ENCODE results near the gene SSH2.

The SSH2 gene

DNA sequence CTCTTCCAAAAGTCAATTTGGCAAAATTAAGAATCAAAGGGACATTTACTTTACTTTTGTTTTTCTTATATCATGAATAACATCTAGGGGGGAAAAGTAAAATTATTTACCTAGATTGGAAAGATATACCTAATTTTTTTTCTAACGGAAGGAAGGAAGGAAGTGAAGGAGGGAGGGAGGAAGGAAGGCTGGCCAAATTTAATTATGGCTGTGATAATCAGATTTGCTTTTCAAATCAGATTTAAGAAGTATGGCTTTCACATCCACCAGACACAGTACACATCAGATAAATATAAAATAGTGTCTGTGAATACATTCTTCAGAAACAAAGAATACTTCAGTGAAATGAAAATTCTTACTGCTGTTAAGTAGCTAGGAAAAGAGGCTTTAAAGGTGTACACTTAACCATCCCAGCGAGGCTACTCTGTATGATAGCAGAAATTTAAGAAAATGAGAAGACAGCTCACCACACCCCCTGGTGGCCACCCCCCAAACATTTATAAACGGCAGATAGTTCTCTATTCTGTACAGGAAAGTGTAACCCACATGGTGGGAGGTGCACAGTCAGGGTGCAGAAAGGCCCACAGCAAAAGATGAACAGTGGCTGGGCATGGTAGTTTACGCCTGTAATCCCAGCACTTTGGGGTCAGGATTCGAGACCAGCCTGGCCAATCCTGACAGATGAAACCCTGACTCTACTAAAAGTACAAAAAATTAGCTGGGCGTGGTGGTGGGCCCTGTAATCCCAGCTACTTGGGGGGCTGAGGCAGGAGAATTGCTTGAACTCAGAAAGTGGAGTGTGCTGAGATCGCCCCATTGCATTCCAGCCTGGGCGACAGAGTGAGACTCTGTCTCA is 150.8 kb downstream of the SSH2 start:
- DNase-seq (ENCODE audit: low spot score) = peak; percentile 68

DNA sequence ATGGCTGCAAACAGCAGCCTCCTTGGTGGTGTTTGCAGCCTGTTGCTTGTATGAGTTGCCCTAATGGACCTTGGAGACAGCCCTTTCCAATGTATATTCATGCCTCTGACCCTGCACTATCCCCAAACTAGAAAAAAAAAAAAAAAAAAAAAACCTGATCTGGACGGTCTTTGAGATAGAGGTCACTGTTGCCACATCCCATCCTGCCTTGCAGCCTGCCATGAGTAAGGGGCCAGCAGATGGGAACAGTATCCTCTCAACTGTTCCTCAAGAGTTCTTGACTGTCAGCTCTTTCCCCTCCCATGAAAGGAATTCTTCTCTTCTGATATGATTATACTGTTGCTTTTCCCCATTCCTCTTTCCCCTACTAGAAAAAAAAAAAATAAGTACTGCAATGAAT is 152.4 kb downstream of the SSH2 start:
- DNase-seq (ENCODE audit: low spot score) = no peak

DNA sequence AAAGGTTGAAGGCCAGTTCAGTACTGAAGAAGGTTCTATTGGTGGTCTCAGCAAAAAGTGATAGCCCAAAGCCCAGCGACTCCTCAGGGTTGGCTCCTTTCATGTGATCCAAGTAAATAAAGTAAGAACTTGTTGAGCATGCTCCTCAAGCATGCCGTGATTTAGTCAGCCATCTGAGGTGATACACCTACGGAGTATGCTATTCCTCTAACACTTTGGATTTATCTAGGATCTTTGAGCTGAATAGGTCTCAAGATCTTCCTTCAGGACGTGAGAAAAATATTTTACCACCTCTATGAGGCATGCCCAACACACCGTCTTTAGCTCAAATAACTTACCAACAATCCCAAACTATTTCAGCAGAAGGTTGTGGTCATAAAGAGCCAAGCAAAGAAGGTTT is 154.0 kb downstream of the SSH2 start:
- DNase-seq (ENCODE audit: low spot score) = no peak

DNA sequence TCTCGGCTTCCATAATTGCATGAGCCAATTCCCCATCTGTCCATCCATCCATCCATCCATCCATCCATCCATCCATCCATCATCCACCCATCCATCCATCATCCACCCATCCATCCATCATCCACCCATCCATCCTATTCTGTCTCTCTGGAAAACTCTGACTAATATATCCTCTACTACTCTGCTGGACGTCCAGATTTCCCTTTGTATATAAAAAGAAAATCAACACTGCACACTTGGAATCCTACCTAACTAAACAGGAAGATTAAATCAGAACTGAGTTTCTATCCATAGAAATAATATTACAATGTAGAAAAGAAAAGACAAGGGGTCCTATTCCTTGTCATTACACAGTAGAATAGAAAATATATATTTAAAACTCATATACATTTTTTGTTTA is 157.0 kb downstream of the SSH2 start:
- DNase-seq (ENCODE audit: low spot score) = no peak

DNA sequence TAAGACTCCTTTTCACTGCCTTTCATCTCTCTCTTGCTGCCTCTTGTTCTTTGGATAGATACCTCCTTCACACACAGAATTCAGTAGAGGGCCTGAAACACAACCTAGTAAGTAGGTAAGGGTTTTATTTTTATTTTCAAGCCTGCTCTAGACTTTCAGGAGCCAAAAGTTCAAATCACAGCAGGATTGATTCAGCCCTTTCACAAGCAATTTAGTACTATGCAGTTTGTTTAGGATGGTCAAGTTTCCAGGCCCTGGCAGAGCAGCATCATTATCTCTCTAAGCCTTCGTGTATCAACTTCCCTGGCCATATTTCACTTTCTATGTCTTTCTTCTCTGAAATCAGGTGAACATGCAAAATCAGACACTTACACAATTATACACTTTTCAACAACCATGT is 158.5 kb downstream of the SSH2 start:
- DNase-seq (ENCODE audit: low spot score) = no peak

DNA sequence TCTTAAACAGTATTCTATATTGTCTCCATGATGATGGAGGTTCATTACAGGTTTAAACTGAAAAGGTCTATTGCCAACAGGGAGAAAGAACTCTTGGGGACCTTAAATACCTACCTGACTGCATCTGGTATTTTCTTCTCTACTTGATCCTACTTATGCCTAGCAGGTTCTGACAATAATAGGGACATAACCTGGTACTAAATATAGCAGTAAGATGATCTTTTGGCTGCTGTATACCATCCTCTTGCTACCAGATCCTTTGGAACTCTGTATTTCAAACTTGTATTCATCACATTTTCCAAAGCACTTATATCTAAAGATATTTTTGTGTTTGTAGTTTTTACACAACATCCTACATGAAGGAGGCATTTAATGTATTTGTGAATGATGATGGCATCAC is 160.8 kb downstream of the SSH2 start:
- DNase-seq (ENCODE audit: low spot score) = no peak

DNA sequence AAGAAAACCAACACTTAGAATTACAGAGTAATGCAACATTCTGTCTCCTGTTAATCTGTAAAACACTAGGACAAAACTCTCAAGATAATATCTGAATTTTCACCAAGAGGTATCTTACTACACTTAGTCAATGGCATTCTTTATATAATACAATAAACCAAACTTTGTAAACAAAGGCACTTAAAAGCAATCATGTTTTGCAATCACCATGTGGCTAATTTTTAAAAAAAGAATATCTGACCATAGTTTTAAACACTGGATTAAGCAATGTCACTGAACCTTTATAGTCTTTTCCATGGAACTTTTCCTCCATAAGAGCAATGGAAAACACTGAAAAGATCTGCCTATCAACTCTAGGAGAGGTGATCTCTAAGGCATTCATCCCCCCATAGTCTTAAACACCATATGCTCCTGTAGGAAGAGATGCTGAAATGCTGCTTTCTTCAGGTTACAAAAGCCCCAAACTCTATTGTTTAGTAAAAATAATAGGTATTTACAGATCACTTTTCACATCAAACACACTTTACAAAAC is 163.2 kb downstream of the SSH2 start:
- no peak for DNase-seq (ENCODE audit: low spot score)

DNA sequence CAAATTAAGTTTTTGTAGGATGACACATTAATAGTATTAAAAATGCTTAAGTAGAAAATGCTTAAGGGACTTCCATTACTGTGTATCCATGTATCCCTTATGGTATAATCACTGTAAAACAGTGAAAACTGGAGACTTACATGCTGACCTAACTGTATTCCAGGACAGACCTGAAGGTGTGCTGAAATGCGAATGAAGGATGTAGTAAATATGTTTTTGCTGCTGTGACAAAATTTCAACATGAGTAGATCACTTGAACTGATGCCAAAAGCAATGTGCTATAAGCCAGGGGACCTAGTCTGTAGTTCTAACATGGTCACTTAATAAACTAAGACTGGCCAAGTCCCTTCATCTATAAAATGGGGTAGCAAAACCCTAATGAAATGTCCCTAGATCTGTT is 165.3 kb downstream of the SSH2 start:
- no peak for DNase-seq (ENCODE audit: low spot score)

DNA sequence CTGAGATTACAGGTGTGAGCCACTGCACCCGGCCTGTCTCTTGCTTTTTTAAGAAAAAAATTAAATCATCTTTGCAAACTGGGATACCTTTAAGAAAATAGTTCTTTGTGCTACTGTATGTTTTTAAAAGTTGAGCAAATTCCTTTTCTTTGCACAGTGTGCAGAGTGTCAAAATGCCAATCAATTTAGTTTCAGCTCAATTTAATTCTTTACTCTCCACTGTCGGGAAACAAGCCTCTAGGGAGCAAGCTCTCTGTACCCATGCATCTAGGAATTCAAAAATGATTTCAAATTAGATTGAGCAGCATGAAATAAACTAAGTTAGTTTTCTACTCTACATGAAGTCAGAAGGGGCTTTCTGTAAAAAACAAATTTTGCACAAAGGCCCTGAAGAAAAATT is 165.8 kb downstream of the SSH2 start:
- DNase-seq (ENCODE audit: low spot score) = no peak

DNA sequence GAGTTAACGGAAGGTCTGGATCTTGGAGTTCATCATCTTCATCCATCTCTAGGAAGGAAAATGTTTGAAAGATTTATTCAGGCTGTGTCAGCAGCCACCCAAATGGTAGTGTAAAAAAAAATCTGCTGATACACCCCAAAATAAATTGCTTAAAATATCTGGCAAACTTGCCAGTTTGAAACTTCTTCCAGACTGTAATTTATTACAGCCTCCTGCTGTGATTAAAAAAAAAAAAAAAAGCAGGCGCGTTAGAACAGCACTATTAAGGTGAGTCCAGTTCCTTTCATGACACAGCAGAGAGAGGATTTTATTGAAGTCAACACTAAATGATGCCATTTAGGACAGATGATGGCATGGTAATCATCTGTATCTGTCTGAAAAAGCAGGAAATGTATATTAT is 166.8 kb downstream of the SSH2 start:
- no peak for DNase-seq (ENCODE audit: low spot score)

DNA sequence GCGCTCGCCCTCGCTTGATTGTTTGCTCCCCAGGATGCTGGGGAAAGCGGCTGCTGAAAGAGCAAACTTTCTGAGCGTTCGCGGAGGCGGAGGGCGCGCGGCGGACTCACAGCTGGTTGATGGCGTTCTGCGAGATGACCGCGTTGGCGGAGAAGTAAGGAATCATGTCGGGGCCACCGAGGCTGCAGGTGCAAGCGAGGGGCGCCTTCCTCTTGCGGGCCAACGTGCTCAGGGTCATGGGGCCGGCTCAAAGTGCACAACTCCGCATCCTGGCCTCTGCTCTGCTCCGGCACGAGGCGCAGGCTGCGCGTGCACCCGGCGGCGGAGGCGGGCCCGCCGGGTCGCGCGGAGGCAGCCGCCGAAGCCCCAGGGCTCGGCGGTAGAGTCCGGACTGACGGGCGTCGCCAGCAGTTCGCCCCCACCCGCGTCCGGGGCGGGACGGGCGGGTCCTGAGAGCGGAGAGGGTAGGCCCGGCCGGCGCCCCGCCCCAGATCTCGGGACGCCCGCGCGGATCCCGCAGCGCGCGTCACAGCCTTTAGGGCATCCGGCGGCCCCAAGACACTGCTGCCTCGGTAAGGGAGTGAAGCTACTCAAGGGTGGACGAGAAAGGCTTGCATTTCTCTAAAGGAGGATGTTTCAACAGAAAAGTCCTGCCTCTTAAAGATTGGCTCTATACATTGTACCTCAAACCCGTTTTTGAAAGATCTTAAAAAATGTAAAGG is 168.8 kb downstream of the SSH2 start:
- peak; percentile 86 for DNase-seq (ENCODE audit: low spot score)

DNA sequence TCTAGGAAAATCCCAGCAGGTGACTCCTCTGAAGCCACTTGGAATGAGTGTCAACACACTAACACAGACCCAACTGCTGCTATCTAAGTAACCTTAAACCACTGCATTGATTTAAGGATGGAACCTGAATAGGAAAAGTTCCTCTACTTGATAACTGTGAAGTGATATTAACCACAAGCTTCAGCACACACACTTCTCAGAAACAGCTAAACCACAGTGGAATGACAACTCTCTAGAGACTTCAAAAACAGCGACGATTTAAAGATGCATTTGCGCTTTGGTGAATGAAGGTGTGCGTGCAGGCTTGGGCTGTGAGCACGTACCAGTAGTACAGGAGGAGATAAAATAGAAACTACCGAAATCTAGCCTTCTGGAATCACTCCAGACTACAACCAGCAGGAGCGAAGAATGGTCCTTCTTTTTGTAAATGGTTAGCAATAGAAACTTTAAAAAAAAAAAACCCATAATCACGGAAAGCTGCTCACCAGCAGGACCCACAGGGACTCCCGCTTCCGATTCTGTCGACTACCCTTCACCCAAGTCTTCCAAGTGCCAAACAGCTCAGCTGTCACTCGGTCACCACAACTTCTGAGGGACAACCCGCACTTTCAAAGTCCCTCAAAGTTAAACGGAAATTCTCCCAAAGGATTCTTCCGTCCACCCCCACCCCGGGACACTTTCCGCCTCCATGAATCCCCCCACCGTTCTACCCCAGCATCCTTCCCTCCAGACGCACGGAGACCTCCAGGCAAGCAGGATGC is 169.6 kb downstream of the SSH2 start:
- DNase-seq (ENCODE audit: low spot score) = no peak

DNA sequence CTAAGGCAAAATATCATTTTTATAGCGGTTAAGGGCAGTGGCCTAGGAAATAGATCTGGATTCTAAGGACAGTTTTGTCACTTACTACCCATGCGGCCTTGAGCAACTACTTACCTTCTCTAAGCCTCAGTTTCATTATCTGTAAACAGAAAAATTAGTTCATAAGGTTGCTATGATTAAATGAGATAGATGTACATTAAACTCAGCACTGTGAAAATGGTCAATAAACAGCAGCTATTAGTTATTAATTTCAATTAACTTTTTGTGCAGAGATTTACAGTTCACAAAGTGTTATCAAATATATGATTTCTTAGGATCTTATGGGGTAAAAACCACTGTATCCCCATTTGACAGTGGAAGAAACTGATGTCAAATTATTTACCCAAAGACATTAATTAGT is 171.8 kb downstream of the SSH2 start:
- DNase-seq (ENCODE audit: low spot score) = no peak

DNA sequence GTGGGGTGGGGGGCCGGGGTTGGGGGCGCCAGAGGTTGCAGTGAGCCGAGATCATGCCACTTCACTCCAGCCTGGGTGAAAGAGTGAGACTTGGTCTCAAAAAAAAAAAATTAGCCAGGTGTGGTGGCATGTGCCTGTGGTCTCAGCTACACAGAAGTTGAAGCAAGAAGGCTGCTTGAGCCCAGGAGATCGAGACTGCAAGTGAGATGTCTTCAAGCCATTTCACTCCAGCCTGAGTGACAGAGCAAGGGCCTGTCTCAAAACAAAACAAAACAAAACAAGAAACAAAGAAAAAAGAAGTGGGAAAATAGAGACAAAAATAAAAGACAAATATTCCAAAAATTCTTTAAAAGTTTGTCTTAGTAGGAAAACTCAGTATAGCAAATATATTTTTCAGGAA is 172.2 kb downstream of the SSH2 start:
- no peak for DNase-seq (ENCODE audit: low spot score)

DNA sequence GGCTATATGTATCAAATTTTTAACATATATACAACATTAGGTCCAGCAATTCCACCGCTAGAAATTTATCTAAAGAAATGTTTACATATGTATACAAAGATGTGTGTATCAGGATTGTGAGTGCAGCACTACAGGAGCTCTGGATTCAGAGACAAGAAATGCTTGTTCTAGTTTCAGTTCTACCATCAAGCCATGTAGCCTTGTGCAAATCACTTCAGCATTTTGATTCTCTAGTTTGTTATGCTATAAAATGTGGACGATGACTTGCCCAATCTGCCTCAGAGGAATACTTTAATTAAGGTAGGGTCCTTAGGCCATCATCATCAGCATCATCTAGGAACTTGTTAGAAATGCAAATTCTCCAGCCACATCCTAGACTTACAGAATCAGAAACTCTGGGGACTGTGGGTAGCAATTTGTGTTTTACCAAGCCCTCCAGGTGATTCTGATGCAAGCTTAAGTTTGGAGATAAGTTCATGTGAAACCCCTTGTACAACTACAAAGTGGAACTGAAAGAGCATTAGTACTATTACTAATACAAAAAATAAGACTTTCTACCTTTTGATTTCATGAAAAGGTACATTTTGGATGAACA is 176.1 kb downstream of the SSH2 start:
- DNase-seq (ENCODE audit: low spot score) = no peak

DNA sequence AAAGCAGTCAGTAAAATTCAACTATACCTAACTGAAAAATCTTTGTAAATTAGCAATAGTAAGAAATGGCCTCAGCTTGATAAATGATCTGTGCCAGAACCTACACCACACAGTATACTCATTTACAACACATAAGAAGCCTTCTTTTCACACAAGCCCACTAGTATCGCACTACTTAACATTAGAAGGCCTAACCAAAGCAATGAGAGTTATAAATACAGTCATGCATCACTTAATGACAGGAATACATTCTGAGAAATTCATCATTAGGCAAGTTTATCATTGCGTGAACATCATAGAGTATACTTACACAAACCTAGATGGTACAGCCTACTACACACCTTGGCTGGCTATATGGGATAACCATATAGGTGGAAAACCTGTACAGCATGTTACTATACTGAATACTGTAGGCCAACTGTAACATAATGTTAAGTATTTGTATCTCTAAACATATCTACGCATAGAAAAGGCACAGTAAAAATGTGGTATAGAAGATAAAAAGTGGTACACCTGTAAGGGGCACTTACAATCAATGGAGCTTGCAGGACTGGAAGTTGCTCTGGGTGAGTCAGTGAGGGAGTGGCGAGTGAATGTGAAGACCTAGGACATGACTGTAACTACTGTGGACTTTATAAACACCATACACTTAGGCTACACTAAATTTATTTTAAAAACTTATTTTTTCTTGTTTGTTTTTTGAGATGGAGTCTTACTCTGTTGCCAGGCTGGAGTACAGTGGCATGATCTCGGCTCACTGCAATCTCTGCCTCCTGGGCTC is 180.8 kb downstream of the SSH2 start:
- DNase-seq (ENCODE audit: low spot score) = no peak

DNA sequence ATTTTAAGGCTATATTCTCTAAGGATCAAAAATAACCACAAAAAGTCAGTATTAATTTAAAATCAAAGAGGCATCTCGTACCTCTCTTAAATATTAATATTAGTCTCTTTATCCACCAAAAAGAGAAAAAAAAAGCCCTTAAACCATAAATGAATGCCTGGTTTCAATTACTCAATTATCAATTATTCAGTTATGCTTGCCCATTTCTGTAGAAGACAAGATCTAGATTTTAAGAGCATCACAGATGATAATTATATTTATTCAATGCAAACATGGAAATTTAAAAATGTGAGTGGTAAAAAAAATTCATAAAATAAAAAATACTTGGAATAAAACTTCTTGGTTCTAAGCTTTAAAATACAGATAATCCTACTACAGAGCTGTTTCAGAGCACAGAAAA is 181.6 kb downstream of the SSH2 start:
- DNase-seq (ENCODE audit: low spot score) = no peak

DNA sequence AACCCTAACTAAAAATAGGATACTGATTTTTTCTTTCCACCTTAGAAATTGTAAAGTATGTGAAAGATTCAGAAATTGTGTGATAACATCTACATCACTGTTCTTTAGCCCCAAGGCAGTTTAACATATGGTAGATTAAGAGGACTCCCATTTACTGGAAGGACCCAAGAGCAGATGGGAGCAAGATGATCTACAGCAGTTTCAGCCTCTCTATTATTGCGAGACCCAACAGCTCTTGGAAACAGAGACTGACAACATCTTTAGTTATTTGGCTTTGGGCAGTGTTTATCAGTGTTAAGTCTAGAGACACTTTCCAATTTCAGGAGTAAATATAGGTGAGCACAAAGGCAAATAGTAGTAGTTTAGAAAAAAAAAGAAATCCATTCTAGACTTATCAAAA is 182.4 kb downstream of the SSH2 start:
- no peak for DNase-seq (ENCODE audit: low spot score)

DNA sequence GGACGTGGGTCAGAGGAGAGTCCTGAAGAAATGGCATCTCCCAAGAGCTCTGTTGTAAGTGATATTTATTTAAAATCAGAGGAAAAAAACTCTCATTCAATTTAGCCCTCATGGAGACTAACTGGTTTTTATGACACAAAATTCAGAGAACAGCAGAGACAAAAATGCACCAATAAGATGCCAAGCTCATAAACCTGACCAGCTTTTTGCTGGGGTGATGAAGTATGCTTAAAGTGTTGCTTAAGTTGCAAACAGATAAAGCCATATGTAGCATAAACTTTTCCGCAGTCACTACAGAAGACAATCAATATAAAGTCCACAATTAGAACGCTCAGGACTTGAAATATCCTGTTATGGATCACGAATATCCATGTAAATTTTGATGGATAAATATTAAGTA is 183.4 kb downstream of the SSH2 start:
- DNase-seq (ENCODE audit: low spot score) = no peak

DNA sequence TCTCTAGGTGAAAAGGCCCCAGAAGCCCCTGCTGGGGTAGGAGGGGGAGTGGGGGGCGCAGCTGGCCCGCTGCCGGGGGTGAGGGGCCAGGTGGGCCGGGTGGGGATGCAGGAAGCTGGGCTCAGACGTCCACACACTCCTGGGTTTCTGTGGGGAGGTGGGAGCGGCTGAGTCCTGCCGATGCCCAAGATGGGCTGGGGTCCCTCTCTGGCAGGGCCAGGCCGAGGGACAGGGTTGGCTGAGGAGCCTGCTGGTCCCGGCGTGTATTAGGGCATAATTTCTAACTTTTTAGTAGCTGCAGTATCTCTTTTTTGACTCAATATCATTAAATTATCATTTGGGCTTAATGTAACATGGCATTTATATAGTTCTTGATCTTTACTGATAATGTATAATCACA is 185.9 kb downstream of the SSH2 start:
- no peak for DNase-seq (ENCODE audit: low spot score)

DNA sequence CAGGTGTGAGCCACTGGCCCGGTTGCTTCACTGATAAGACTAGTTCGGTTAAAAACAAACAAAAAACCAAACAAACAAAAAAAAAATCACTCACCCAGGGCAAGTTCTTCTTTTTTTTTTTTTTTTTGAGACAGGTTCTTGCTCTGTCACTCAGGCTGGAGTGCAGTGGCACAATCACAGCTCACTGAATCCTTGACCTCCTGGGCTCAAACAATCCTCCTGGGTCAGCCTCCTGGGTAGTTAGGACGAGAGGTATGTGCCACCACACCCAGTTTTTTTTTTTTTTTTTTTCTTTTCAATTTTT is 187.9 kb downstream of the SSH2 start:
- DNase-seq (ENCODE audit: low spot score) = no peak

DNA sequence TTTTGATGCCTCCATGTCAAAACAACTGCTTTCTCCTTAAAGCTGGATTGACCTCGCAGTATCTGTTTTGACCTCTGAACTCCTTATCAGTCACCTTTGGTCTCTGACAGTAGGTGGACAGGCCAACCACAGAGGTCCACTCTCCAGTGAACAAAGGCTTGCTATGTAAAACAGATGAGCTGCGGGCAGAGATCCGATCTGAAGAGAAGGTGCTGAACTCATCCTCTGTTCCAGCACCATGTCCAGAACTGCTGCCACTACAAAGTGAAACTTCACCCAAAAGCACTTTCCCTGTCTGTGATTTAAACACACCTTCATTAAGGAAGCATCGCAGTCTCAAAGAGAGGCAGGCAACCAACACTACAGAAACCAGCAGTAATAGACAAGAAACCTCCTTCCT is 190.0 kb downstream of the SSH2 start:
- no peak for DNase-seq (ENCODE audit: low spot score)
